HL-60 (cell line): ENCODE measurements around the gene ARSJ.

ENCODE experiments used
- DNase-seq, 2 experiments: peaks; one replicate each; pipeline ENCODE4 v3.0.0-alpha.2; 2010 to 2020; ENCODE audit warnings: low read depth in 1 of 2, low spot score in 1 of 2
- H3K27ac ChIP-seq: fragments of 250-450 bp; sonication (Bioruptor Pico); replicated peaks from 2 replicates; pipeline ENCODE4 v1.5.1; 2020; ENCODE audit warnings: mild to moderate bottlenecking, moderate library complexity
- H3K27me3 ChIP-seq: fragments of 250-450 bp; sonication (Bioruptor Pico); 2 replicates; pipeline ENCODE4 v1.5.1; 2021; ENCODE audit warnings: mild to moderate bottlenecking, moderate library complexity; ENCODE audit not compliant: insufficient read depth, poor library complexity, severe bottlenecking
- H3K4me3 ChIP-seq: replicated peaks from 2 replicates; pipeline ENCODE4 v1.5.1; 2011; ENCODE audit warnings: mild to moderate bottlenecking, control low read depth, low read length; ENCODE audit not compliant: insufficient read depth
- CTCF ChIP-seq: IDR thresholded peaks from one replicate; pipeline ENCODE4 v1.5.1; 2011; ENCODE audit warnings: low read length, control low read depth, inconsistent platforms; ENCODE audit not compliant: insufficient read depth
- GABPA ChIP-seq: IDR thresholded peaks from 2 replicates; pipeline ENCODE4 v1.6.1; 2012; ENCODE audit warnings: low read depth
- POLR2AphosphoS5 ChIP-seq: IDR thresholded peaks from 2 replicates; pipeline ENCODE4 v1.6.1; 2012; ENCODE audit warnings: low read depth
- SPI1 ChIP-seq: IDR thresholded peaks from 2 replicates; pipeline ENCODE4 v1.6.1; 2012; ENCODE audit warnings: low read depth, mild to moderate bottlenecking, borderline replicate concordance
- TF ChIP-seq, protein P1 (sequence below): IDR thresholded peaks from 2 replicates; pipeline ENCODE4 v1.6.1; 2012; ENCODE audit warnings: low read depth; ENCODE audit not compliant: insufficient replicate concordance

Gene ARSJ

DNA sequence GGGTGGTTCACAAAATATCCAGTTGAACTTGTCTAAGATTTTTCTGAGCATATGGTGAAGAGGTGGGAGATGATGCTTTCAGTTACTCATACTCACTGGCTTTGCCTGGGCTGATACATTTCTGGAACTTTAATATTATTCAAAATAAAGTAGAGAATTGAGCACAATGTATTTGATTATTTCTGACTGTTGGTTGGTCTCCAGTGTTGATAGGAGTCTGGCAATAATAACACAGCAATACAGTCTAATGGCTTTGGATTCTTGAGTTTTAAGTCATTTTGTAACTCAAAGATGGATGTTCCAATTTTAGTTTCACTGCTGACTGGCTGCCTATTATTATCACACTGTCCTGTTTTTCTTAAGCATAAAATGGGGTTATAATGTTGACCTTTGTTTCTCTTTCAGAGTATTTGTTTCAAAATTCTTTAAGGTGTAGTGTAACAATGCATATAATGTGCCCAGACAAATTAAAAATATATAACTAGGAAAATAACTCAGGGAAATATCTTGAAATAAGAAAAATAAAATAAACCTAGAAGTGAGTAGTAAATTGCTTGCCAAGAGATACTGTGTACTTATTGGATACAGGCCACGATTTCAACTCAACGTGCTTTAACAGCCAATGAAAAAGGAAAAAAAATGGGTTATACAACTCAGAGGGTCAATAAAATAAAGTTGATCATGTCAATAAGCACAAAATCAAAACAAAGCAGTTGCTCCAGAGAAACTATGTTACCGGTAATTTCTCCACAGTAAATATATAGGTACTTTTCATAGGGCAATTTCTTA, 99.0 kb downstream of the ARSJ start:
- no peak overlapping the region for H3K4me3 ChIP-seq
- H3K27ac ChIP-seq = no peak overlapping the region
- DNase-seq = no peak
- H3K27me3 ChIP-seq = no peaks in the 10 kb centered on the region
- TF ChIP-seq GABPA (no peak), POLR2AphosphoS5 (no peak), CTCF (no peak), SPI1 (no peak)
- TF ChIP-seq, protein P1, sequence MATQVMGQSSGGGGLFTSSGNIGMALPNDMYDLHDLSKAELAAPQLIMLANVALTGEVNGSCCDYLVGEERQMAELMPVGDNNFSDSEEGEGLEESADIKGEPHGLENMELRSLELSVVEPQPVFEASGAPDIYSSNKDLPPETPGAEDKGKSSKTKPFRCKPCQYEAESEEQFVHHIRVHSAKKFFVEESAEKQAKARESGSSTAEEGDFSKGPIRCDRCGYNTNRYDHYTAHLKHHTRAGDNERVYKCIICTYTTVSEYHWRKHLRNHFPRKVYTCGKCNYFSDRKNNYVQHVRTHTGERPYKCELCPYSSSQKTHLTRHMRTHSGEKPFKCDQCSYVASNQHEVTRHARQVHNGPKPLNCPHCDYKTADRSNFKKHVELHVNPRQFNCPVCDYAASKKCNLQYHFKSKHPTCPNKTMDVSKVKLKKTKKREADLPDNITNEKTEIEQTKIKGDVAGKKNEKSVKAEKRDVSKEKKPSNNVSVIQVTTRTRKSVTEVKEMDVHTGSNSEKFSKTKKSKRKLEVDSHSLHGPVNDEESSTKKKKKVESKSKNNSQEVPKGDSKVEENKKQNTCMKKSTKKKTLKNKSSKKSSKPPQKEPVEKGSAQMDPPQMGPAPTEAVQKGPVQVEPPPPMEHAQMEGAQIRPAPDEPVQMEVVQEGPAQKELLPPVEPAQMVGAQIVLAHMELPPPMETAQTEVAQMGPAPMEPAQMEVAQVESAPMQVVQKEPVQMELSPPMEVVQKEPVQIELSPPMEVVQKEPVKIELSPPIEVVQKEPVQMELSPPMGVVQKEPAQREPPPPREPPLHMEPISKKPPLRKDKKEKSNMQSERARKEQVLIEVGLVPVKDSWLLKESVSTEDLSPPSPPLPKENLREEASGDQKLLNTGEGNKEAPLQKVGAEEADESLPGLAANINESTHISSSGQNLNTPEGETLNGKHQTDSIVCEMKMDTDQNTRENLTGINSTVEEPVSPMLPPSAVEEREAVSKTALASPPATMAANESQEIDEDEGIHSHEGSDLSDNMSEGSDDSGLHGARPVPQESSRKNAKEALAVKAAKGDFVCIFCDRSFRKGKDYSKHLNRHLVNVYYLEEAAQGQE = no peak

DNA sequence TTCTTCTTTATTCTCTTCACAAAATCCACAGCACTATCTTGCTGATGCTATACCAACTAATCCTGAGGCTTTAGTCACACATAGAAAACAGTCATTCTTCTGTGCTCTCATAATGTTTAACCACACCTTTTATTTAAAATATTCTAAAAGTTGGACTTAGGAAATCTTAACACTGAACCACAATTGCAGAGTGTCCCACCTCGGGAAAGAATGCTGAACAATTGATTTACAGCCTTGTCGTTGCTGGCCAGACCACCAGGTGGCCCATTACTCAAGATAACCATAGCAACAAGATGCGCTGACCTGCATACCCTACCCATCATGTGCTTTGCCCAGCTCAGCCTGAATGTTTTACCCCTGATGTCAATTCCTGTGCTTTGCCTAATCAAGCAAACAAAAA, 100.8 kb downstream of the ARSJ start:
- DNase-seq = no peak
- Histone ChIP-seq H3K4me3 (no peak overlapping the region), H3K27me3 (no peaks in the 10 kb centered on the region), H3K27ac (no peak overlapping the region)
- TF ChIP-seq CTCF (no peak), GABPA (no peak), POLR2AphosphoS5 (no peak), SPI1 (no peak)
- TF ChIP-seq, protein P1 = no peak

DNA sequence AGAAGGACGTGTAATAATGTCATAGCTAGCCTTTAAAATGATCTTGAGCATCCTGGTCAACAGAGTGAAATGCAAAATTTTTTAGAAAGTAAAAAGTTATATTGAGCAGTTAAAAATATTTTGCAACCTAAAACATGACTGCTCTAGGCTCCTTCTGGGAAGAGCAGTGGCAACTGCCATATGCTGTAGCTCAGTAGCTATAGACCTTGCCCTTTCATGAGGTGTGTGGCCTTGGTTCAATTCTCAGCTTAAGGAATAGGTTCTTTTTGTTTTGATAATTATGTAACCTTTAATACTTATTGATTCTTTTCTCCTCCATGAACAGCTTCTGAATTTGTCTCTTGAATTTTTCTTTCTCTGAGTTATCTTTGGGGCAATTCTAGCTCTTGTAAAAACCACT, 105.0 kb downstream of the ARSJ start:
- no peak for DNase-seq
- no peaks in the 10 kb centered on the region for H3K27me3 ChIP-seq
- H3K4me3 ChIP-seq = no peak overlapping the region
- TF ChIP-seq SPI1 = no peak
- TF ChIP-seq POLR2AphosphoS5 = no peak
- TF ChIP-seq, protein P1 = no peak
- no peak for TF ChIP-seq GABPA
- TF ChIP-seq CTCF = no peak
- no peak overlapping the region for H3K27ac ChIP-seq
